A549 (cell line): ENCODE data around the gene KIF13A.

Source experiments
- CBX8 ChIP-seq: fragments of 200-600 bp; sonication (generic); IDR thresholded peaks from 2 replicates; pipeline ENCODE4 v1.6.1; 2016
- CTCF ChIP-seq: fragments of >200 bp; sonication (Bioruptor Twin); formaldehyde crosslinking; IDR thresholded peaks from 3 replicates; pipeline ENCODE4 v1.5.1; 2016
- JUN ChIP-seq, 2 experiments: fragments of >200 bp; sonication (Bioruptor Twin); formaldehyde crosslinking; IDR thresholded peaks; 2 replicates in 1 of 2; 3 replicates in 1 of 2; pipeline ENCODE4 v1.6.1; 2016 to 2017
- MAFK ChIP-seq: fragments of 450-650 bp; IDR thresholded peaks from 2 replicates; pipeline ENCODE4 v1.6.1; 2014; ENCODE audit not compliant: partially characterized antibody
- PHF8 ChIP-seq: fragments of 200-600 bp; sonication (generic); IDR thresholded peaks from 2 replicates; pipeline ENCODE4 v1.6.1; 2016; ENCODE audit warnings: low read depth, mild to moderate bottlenecking, antibody characterized with exemption, moderate library complexity, borderline replicate concordance
- POLR2A ChIP-seq: IDR thresholded peaks from 2 replicates; pipeline ENCODE4 v1.6.1; 2012; ENCODE audit warnings: mild to moderate bottlenecking, low read length
- REST ChIP-seq: fragments of 200-600 bp; sonication (generic); IDR thresholded peaks from 2 replicates; pipeline ENCODE4 v1.6.1; 2016; ENCODE audit warnings: antibody characterized with exemption, mild to moderate bottlenecking, moderate library complexity
- RNF2 ChIP-seq: fragments of 200-600 bp; sonication (generic); IDR thresholded peaks from 2 replicates; pipeline ENCODE4 v1.6.1; 2016; ENCODE audit warnings: low read depth, mild to moderate bottlenecking, antibody characterized with exemption, moderate library complexity, borderline replicate concordance
- SMC3 ChIP-seq: fragments of >200 bp; sonication (Bioruptor Twin); formaldehyde crosslinking; IDR thresholded peaks from 3 replicates; pipeline ENCODE4 v1.6.1; 2018; ENCODE audit warnings: inconsistent platforms

GRCh38 chr6:17945575-17945974, 41.9 kb downstream of the KIF13A start:
- TF ChIP-seq CTCF (no peak), PHF8 (no peak), JUN (IDR thresholded peaks at IDR 0.05) (no peak), POLR2A (no peak), SMC3 (no peak), RNF2 (no peak), CBX8 (no peak), MAFK (no peak), REST (no peak)
